Smooth muscle cell (in vitro differentiated cells): Measurements from ENCODE around the gene MAGI2. TPM values are rescaled to one million over a fixed set of nuclear protein-coding genes. Genes with fewer than 3 reads are reported as not detected.

Source experiments
- DNase-seq: peaks from one replicate; lab custom pipeline; 2025; ENCODE audit not compliant: unreplicated experiment; lab: John Stamatoyannopoulos, UW
- H2AFZ ChIP-seq: fragments of 200-600 bp; sonication (generic); 2 replicates; pipeline ENCODE4 v1.6.0; 2016; ENCODE audit warnings: antibody characterized with exemption, low read depth, mild to moderate bottlenecking
- H3F3A ChIP-seq: fragments of 200-600 bp; sonication (generic); 2 replicates; pipeline ENCODE4 v1.6.0; 2017; ENCODE audit warnings: antibody characterized with exemption, low read depth
- H3K27ac ChIP-seq: fragments of 200-600 bp; sonication (generic); 2 replicates; pipeline ENCODE4 v1.5.1; 2016; ENCODE audit warnings: low read depth, mild to moderate bottlenecking
- H3K27me3 ChIP-seq: fragments of 200-600 bp; sonication (generic); 2 replicates; pipeline ENCODE4 v1.6.1; 2016; ENCODE audit warnings: low read depth, mild to moderate bottlenecking
- H3K36me3 ChIP-seq: fragments of 200-600 bp; sonication (generic); 2 replicates; pipeline ENCODE4 v1.5.1; 2016; ENCODE audit warnings: low read depth
- H3K4me1 ChIP-seq: fragments of 200-600 bp; sonication (generic); 2 replicates; pipeline ENCODE4 v1.5.1; 2016; ENCODE audit warnings: low read depth
- H3K4me2 ChIP-seq: fragments of 200-600 bp; sonication (generic); 2 replicates; pipeline ENCODE4 v1.6.0; 2016; ENCODE audit warnings: mild to moderate bottlenecking
- H3K4me3 ChIP-seq: fragments of 200-600 bp; sonication (generic); 2 replicates; pipeline ENCODE4 v1.5.1; 2016; ENCODE audit warnings: mild to moderate bottlenecking
- H3K79me2 ChIP-seq: fragments of 200-600 bp; sonication (generic); 2 replicates; pipeline ENCODE4 v1.6.0; 2016; ENCODE audit warnings: low read depth, mild to moderate bottlenecking
- H3K9ac ChIP-seq: fragments of 200-600 bp; sonication (generic); 2 replicates; pipeline ENCODE4 v1.6.0; 2016; ENCODE audit warnings: low read depth
- H3K9me3 ChIP-seq: fragments of 200-600 bp; sonication (generic); replicated peaks from 2 replicates; pipeline ENCODE4 v1.5.1; 2016; ENCODE audit warnings: low read depth
- H4K20me1 ChIP-seq: fragments of 200-600 bp; sonication (generic); 2 replicates; pipeline ENCODE4 v1.6.0; 2016; ENCODE audit warnings: low read depth
- CTCF ChIP-seq: fragments of 200-600 bp; sonication (generic); IDR thresholded peaks from 2 replicates; pipeline ENCODE4 v1.5.1; 2017; ENCODE audit warnings: borderline replicate concordance, mild to moderate bottlenecking, antibody characterized with exemption; ENCODE audit not compliant: insufficient read depth, poor library complexity, severe bottlenecking
- WGBS: methylation state at CpG from one replicate; pipeline ENCODE4 v1.1.7; 2016; ENCODE audit warnings: low lambda C conversion rate; 5-methylcytosine and 5-hydroxymethylcytosine counted together
- polyA plus RNA-seq: library from polyadenylated mRNA; unstranded; fragments of >200 nt; fragmentation: Nextera tagmentation; extraction: Ambion mirVana; gene quantifications from 2 replicates; pipeline ENCODE4 v1.2.1, GENCODE V29; 2016
- total RNA-seq: library from RNA; depleted of rRNA; stranded (reverse); fragments of >200 nt; gene quantifications from 2 replicates; pipeline ENCODE4 v1.2.3, GENCODE V29; 2014

The MAGI2 gene
- total and polyA plus RNA-seq, 2 experiments from 2014 or later: 3.4 to 10.7 TPM

DNA sequence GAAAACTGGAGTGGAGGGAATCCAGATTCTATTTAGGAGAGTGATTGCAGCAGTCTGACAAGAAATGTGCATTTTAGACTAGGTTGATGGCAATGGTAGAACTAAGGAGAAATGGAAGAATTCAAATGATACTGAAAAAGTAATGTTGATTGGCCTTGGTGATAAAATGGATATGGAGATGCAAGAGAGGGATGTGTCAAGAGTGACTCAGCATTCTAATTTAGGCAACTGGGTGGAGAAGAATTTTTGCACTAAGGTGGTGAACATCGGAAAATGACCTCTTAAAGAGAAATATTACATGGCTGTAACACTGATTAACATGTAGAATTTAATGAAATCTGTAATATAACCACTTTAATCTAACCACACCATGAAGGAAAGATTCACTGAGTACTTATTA lies 848.3 kb downstream of the MAGI2 start:
- Histone ChIP-seq H3K27ac (no peak overlapping the region), H3K9me3 (no peaks in the 10 kb centered on the region), H3K4me2 (no peak overlapping the region), H3K4me3 (no peak overlapping the region), H2AFZ (no peak overlapping the region), H3K27me3 (no peaks in the 10 kb centered on the region), H3K9ac (no peak overlapping the region), H3K36me3 (no peaks in the 10 kb centered on the region), H4K20me1 (no peaks in the 10 kb centered on the region), H3K79me2 (no peaks in the 10 kb centered on the region), H3K4me1 (no peaks in the 10 kb centered on the region), H3F3A (no peaks in the 10 kb centered on the region)
- DNase-seq: no peak
- 70% methylated on average over 1 of the region's 1 CpG for WGBS
- no peak for TF ChIP-seq CTCF

GRCh38 chr7:78601728-78602127 lies 851.7 kb downstream of the MAGI2 start:
- Histone ChIP-seq H3K9ac (no peak overlapping the region), H3K9me3 (no peaks in the 10 kb centered on the region)
- no peak for DNase-seq

GRCh38 chr7:78594156-78594555 lies 859.3 kb downstream of the MAGI2 start:
- Histone ChIP-seq H3K36me3 (no peaks in the 10 kb centered on the region), H3K9me3 (no peaks in the 10 kb centered on the region), H3K4me1 (no peaks in the 10 kb centered on the region), H3K9ac (no peak overlapping the region), H4K20me1 (no peaks in the 10 kb centered on the region), H3K4me2 (no peak overlapping the region), H3K27ac (no peak overlapping the region), H3K27me3 (no peaks in the 10 kb centered on the region), H3K4me3 (no peak overlapping the region), H3K79me2 (no peaks in the 10 kb centered on the region), H3F3A (no peaks in the 10 kb centered on the region), H2AFZ (no peak overlapping the region)
- no peak for DNase-seq
- WGBS: 77% methylated on average over 3 of the region's 3 CpGs
- TF ChIP-seq CTCF: no peak

More at GRCh38 chr7:78601728-78602127, 851.7 kb downstream of the MAGI2 start:
- Histone ChIP-seq H3K4me1 (no peaks in the 10 kb centered on the region), H3K27me3 (no peaks in the 10 kb centered on the region), H3K27ac (no peak overlapping the region), H3K79me2 (no peaks in the 10 kb centered on the region), H3F3A (no peaks in the 10 kb centered on the region), H3K36me3 (no peaks in the 10 kb centered on the region), H4K20me1 (no peaks in the 10 kb centered on the region), H2AFZ (no peak overlapping the region), H3K4me3 (no peak overlapping the region), H3K4me2 (no peak overlapping the region)
- TF ChIP-seq CTCF: no peak
- WGBS: 91% methylated on average over 2 of the region's 2 CpGs

DNA sequence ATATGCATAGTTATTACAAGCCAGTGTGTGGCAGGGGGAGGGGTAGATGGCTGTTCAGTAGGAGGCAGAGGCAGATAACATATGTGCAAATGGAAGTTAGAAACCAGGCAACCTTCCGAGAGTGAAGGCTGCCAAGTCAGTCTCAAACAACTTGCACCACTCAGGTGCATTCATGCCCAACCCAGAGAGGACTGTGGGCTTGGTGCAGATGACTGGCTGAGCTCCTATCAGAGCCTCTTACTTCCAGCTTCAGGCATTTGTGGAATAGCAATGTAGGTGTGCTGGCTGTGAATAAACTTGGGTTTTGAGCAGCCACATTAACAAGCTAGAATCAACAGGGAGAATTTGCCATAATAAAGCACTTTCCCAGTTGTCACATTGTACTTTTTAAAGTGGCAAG lies 865.1 kb downstream of the MAGI2 start:
- H2AFZ ChIP-seq: no peak overlapping the region
- no peaks in the 10 kb centered on the region for H3K79me2 ChIP-seq
- no peaks in the 10 kb centered on the region for H4K20me1 ChIP-seq
- H3K4me3 ChIP-seq: no peak overlapping the region
- no peak overlapping the region for H3K4me2 ChIP-seq
- TF ChIP-seq CTCF: no peak
- H3F3A ChIP-seq: no peaks in the 10 kb centered on the region
- DNase-seq: no peak
- H3K27me3 ChIP-seq: no peaks in the 10 kb centered on the region
- no peak overlapping the region for H3K9ac ChIP-seq
- no peaks in the 10 kb centered on the region for H3K4me1 ChIP-seq
- no peak overlapping the region for H3K27ac ChIP-seq
- no peaks in the 10 kb centered on the region for H3K36me3 ChIP-seq
- WGBS: 84% methylated on average over 1 of the region's 1 CpG
- no peaks in the 10 kb centered on the region for H3K9me3 ChIP-seq
